SH-SY5Y (cell line): ENCODE measurements around the gene MPC2.

Source experiments
- GATA2 ChIP-seq: IDR thresholded peaks from 2 replicates; pipeline ENCODE4 v1.6.1; 2011; ENCODE audit warnings: mild to moderate bottlenecking, low read depth, low read length
- GATA3 ChIP-seq: IDR thresholded peaks from 2 replicates; pipeline ENCODE4 v1.6.1; 2011; ENCODE audit warnings: low read depth, mild to moderate bottlenecking, low read length, moderate library complexity

MPC2 gene

DNA sequence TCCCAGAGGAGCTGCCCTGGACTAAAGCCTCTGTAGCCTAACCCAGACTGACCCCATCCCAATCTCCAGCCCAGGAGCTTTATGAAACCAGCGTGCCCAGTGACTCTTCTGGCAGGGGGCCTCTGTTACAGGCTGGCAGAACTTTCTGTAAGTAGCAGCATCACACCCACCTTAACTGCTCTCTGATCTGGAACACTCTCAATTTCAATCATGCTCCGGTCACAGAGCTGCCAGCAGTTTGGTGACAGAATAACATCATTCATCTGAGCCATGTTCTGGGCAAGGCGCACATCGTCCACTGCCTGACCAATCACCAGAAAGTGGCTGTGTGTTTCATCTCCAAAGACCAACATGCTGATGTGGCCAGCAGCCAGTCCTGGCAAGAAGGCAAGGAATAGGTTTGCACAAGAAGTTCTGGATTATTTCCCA is 37.6 kb downstream of the MPC2 start:
- TF ChIP-seq GATA3 (no peak), GATA2 (no peak)

GRCh38 chr1:167898578-167899222 is 38.2 kb downstream of the MPC2 start:
- TF ChIP-seq GATA2 (no peak), GATA3 (no peak)

DNA sequence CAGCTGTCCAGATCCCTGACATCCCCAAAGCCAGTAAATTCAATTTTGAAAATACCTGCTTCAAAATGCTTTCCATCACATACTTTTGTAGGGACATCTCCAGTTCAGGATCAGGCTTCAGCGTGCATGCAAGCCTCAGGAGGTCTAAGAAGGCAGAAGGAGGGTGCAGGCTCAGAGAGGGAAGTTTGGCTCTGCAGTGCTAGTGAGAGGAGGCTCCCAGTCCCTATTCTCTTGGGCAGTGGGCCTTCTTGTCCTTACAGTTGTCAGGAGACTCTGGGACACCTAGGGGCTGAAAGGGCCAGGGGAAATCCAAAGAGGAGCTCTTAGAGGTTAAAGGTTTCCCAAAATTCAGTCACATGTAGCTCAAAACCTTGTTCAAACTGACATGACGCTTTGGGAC is 43.1 kb downstream of the MPC2 start:
- no peak for TF ChIP-seq GATA2
- TF ChIP-seq GATA3 = no peak

- TF ChIP-seq GATA3 (no peak), GATA2 (no peak)
These were observed 46.5 kb downstream of the MPC2 start for GRCh38 chr1:167890400-167890799.

DNA sequence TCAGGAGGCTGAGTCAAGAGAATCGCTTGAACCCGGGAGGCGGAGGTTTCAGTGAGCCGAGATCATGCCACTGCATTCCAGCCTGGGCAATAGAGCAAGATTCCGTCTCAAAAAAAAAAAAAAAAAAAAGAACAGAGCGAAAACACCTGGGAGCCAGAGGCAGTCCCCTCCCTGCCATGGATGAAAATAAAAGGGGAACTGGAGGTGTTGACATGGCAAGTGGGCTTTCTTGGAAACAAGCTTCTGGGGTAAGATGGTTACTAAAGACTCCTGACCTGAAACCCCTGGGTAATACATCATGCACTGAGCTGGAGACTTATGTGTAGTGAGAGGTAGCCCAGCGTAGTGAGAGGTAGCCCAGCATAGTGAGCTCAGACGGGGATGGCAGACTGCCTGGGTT is 54.5 kb downstream of the MPC2 start:
- no peak for TF ChIP-seq GATA2

DNA sequence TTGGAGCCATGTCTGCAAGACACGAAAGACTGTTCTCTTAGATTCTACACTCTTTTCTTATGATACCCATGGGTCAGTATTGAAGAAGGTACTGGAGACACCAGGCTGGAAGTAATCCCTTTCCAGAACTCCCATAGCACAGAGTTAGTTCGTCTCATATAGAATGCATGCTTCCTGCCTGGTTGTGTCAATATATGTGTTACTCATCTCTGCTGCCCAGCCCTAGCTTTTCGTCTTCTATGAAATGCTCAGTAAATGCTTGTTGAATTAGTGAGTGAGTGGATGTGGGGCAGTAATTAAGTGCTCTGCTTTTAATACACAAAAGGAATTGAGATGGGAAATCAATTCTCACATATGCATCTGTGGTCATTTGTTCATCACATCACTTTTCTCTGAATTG is 55.1 kb downstream of the MPC2 start:
- TF ChIP-seq GATA3 (no peak), GATA2 (no peak)

DNA sequence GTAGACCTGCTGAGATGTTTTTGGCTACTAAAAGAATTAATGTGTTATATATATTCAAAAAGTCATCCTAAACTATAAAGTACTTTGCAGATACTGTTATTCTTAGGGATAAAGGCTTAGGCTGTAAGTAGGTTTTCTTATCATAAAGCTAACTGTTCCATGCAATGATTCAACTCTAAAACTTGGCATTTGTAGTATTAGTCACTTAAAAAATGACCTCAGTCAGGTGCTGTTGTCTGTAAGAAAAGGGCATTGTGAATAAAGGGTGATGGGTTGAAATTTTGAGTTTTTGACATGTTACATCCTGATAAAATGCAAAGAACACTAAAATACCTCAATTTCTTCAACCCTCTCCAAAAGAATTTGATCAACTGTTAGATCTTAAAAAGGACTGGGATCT is 55.8 kb downstream of the MPC2 start:
- TF ChIP-seq GATA2 (no peak), GATA3 (no peak)

GRCh38 chr1:167880580-167881021 is 56.3 kb downstream of the MPC2 start:
- no peak for TF ChIP-seq GATA3
- TF ChIP-seq GATA2 = no peak

DNA sequence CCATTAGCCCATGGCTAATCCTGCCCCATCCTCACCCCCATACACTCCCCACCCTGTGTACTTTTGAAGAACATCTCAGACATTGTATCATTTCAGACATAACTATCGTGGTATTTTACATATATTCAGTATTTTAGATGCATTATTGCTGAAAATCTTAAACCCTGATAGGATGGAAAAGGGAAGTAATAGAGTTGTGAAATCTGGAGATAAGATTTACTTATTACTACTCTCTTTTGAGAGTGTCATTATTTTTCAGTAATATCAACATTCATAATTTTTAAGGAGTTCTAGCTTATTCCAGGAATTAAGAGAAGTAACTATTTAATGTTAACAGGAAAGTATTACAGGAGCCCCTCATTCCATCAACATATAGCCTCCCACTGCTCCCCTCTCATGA is 57.4 kb downstream of the MPC2 start:
- TF ChIP-seq GATA3 = no peak
- no peak for TF ChIP-seq GATA2

DNA sequence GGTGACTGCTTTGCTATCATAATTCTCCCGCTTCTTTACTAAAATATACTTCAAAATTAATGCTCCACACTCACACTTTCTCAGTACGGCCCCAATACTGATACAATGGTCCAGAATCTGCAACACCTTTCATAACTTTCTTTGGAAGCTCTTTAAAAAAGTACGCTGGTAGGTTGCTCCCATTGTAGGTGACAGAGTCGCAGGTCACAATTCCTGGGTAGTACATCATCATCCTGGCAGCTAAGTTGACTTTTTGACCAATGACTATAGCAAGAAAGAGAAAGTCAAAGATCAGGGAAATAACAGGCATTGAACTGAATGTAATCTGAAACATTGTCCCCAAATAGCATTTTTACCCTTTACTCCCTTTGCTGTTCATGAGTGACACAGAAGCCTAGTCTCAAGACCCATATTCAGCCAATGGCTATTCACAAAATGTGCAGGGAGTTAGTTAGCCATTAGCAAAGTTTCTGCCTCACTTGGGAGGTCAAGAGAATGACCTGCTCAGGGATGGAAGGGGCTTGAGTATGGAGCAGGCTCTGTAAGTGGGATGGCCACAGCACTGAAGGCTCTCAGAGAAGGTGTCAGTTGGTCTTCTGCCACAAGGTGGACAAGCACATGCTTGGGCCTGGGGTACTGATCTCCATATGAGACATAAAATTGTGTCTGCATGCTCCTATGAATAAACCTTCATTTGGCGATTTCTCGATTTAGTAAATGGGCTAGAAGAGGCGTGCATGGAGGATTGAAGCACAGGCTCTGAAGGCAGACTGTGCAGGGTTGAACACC is 58.3 kb downstream of the MPC2 start:
- no peak for TF ChIP-seq GATA3

DNA sequence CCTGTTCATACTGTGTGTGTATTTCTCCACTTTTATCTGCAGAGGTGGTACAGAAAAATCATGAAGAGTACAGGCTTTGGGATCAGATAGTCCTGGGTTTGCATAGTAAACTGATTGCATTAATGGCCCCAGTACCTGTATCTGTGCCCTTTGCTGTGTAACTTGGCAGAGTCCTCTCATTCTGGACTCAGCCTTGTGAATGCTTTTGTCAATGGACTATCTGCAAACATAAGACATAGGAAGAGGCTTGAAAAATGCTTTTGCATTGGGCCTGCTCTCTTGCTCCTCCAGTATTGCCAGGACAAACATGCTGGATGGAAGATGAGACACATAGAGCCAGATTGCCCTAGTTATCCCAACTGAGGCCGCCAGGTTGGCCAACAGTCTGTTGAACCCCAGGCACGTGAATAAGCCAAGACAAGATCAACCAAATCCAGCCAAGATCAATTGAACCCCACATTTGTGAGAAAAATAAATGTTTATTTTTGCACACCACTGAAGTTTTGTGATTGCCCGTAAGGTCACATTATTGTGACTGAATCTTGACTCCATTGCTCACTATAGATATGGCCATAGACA is 60.2 kb downstream of the MPC2 start:
- no peak for TF ChIP-seq GATA3
- TF ChIP-seq GATA2 = no peak

DNA sequence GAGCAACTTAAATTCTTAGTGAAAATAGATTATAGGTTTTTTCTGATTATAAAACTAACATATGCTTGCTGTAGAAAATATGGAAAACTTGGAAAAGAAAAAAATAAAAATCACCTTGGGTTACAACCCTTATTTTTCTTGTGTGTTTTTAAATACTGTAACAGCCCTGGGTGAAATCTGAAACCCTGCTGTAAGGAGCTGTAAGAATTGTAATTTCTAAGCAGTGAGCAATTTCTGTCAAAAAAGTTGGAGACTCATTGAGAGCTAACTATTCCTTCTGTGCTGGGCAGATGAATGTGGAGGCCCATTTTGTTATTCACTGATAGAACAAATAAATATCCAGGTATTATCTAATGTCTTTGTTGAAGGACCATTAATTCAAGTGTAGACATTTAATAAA is 65.5 kb downstream of the MPC2 start:
- no peak for TF ChIP-seq GATA2
- no peak for TF ChIP-seq GATA3
